Cerebellar nuclear complex (tissue), 1 donor: ENCODE data around the gene F7.
"Not testable (repeated sequence)": the region's sequence is repeated elsewhere in the genome, so short reads cannot be mapped to it uniquely, and the experiment has no call there.

ENCODE experiments used
- DNase-seq, 2 experiments: peaks; one replicate each; lab custom pipeline; 2025; lab: John Stamatoyannopoulos, UW

The F7 gene

GRCh38 chr13:113153810-113154748 is 48.5 kb downstream of the F7 start:
- peak; percentile 26 to 49 for DNase-seq

GRCh38 chr13:113155201-113155600 is 49.6 kb downstream of the F7 start:
- DNase-seq: no peak

- no peak for DNase-seq
Measured at GRCh38 chr13:113155982-113156655, 50.5 kb downstream of the F7 start.

- no peak for DNase-seq
Measured at GRCh38 chr13:113157206-113157928, 51.8 kb downstream of the F7 start.

DNA sequence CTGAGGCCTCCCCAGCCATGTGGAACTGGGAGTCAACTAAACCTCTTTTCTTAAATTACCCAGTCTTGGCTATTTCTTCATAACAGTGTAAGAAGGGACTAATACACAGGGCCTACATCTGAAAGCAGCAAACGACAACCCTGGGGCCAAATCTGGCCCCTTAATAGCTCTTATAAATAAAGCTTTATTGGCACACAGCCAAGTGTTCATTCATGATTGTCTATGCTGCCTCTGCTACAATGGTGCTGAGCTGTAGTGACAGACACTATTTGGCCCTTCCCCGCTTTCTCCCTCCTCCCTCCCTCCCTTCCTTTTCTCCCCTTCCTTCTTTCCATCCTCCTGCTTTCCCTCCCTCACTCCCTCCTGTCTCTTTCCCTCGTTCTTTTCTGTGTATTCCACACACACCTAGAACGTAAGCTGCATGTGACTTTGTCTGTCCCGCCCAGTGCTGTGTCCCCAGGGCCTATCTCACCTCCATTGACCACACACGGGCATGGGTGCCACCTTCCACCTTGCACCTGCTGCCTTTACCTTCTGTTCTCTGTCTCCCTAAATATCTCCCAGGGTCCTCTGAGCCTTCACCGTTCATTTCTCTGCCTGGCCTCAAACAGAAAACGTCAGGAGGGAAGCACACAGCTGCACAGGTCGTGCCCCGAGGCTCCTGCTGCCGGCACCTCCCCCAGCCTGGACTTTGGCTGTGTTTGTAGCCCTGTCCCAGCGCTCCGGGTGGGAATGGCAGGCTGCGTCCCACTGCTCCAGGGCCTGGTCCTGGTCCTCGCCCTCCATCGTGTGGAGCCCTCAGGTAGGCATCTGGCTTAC is 52.5 kb downstream of the F7 start, which contains the start of gene PROZ:
Gene PROZ, plus strand, starts transcription at position 720 of the 819 bp plus-strand sequence. Its CDS starts 13 bp downstream, at position 733.
- no peak for DNase-seq

DNA sequence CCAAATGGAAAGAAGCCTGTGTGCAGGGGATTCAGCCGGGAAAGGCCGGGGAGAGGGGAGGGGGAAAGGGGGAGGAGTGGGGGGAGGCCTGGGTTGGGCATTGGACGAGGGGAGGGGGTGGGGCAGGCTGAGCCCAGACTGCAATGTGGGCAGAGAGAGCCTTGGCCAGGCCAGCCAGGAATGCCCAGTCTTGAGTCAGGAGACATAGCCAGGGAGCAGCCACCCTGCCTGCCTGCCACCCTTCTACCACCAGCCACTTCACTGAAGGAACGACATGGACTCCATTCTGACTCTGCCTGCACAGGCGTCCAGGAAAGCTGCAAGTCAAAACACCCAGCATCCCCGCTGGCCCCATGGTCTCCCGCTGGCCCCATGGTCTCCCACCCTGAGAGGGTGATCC is 53.4 kb downstream of the F7 start:
- DNase-seq: no peak

DNA sequence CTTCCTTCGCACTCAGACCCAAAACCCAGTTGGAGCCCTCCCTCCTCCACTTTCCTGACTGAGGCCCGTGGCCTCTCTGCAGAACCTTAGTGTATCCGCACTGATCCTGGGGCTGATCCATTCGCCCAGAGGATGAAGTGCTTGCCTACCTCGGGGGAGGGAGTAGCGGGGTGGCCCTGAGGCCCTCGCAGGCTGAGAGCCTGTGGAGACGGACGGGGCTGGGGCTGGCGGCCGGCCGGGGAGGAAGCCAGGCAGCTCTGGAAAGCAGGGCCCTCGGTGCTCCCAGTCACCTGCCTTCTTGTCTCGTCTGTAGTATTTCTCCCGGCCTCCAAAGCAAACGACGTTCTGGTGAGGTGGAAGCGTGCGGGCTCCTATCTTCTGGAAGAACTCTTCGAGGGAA is 54.1 kb downstream of the F7 start:
- DNase-seq: no peak

GRCh38 chr13:113160983-113161382 is 55.4 kb downstream of the F7 start:
- no peak for DNase-seq

DNA sequence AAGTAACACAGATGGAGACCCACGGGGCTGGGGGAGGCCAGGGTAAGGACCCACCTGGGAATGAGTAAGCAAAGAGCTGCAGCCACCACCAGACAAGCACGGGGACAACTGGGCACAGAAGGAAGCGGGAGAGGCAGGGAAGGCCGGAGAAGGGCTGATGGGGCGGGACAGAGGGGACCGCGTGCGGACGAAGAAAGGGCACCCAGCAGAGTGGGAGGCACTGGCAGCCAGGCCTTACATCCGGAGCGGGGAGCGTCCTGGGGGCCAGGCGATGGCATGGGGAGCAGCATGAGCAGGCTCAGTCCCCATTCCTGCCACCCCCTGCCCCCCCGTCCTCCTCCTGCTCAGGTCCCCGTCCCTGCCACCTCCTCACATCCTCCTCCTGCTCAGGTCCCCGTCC is 55.8 kb downstream of the F7 start:
- DNase-seq: no peak

DNA sequence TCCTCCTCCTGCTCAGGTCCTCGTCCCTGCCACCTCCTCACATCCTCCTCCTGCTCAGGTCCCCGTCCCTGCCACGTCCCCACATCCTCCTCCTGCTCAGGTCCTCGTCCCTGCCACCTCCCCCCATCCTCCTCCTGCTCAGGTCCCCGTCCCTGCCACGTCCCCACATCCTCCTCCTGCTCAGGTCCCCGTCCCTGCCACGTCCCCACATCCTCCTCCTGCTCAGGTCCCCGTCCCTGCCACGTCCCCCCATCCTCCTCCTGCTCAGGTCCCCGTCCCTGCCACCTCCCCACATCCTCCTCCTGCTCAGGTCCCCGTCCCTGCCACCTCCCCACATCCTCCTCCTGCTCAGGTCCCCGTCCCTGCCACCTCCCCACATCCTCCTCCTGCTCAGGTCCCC is 56.4 kb downstream of the F7 start:
- DNase-seq: not testable (repeated sequence)

DNA sequence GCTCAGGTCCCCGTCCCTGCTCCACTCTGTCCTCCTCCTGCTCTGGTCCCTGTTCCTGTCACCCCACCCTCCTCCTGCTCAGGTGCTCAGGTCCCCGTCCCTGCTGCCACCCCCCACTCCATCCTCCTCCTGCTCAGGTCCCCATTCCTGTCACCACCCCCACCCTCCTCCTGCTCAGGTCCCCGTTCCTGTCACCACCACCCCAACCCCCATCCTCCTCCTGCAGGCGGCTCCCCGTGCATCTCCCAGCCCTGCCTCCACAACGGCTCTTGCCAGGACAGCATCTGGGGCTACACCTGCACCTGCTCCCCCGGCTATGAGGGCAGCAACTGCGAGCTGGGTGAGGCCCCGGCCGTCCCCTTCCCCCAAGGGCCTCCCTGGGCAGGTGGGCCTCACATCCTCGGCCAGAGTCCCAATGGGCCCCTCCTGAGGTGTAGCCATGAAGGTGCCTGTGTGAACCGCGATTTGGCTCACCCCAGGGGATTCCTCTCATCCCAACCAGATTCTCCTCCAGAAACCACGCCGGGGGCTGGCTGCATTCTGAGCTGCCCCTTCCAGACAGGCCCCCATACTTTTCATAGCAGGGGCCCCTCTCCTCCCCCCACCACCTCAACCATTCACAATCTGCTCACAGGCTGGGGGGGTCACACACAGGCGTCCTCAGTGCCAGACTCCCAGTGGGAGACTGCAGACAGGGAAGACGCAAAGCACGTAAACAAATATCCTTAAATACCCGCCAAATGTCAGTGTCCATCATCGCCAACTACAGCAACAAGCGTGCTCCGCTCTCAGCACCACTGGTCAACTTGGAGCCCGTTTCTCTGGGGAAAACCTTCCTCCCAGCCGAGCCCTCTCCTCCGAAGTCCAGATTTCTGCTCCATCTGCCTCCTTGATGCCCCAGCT is 57.4 kb downstream of the F7 start:
- DNase-seq: no peak

GRCh38 chr13:113164492-113164891 is 58.9 kb downstream of the F7 start:
- no peak for DNase-seq

- no peak for DNase-seq
Measured at GRCh38 chr13:113166266-113166665, 60.7 kb downstream of the F7 start.

- DNase-seq: no peak
Measured at GRCh38 chr13:113166681-113167080, 61.1 kb downstream of the F7 start.

DNA sequence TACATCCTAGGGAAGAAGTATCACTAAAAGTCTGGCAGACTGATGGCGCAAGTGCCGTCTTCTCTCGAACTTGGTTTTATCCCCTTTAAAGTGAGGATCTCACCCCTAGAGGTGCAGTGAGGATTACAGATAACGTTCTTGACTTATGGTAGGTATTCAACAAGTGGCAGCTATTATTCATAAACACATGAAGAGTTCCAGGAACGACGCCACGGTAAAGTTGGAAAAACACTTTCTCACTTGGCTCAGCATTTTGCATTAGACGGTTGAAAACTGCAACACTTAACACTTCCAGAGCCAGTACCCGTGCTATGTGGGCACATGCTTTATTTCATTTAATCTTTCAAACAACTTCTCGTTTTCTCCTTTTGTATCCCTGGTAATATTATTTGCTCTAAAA is 61.6 kb downstream of the F7 start:
- no peak for DNase-seq

DNA sequence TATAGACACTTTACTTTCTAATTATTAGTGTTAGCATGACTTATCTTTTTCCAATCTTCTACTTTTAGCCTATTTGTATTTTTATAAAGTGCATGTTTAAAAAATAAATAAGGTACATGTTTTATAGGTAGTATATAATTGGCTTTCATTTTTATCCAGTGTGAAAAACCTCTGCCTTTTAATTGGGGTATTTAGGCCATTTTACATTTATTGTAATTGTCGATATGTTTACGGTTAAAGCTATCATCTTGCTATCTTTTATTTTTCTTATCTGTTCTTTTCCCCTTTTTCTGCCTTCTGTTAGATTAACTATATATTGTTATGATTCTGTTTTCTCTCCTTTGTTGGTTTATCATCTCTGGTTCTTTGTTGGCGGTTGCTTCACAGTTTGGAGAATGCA is 62.0 kb downstream of the F7 start:
- DNase-seq: no peak

DNA sequence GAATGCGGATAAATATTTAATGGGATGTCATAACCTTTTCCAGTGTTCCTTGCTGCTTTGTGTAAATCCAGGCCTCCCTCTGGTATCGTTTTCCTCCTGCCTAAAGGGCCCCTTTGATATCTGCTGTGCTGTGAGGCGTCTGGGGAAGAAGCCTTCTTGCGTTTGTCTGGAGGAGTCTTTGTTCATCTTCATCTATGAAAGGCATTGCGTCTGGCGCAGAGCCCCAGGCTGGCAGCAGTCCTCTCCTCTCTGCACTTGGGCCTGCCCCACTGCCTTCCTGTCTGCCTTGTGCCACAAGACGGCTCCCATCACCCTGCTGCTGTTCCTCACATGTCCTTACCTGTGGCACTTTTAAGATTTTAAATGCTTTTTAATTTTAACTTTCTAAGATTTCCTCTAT is 62.6 kb downstream of the F7 start:
- DNase-seq: no peak

- no peak for DNase-seq
Measured at GRCh38 chr13:113169277-113170272, 64.0 kb downstream of the F7 start.
